ENCODE results near the gene PRKD1.

PRKD1 gene

DNA sequence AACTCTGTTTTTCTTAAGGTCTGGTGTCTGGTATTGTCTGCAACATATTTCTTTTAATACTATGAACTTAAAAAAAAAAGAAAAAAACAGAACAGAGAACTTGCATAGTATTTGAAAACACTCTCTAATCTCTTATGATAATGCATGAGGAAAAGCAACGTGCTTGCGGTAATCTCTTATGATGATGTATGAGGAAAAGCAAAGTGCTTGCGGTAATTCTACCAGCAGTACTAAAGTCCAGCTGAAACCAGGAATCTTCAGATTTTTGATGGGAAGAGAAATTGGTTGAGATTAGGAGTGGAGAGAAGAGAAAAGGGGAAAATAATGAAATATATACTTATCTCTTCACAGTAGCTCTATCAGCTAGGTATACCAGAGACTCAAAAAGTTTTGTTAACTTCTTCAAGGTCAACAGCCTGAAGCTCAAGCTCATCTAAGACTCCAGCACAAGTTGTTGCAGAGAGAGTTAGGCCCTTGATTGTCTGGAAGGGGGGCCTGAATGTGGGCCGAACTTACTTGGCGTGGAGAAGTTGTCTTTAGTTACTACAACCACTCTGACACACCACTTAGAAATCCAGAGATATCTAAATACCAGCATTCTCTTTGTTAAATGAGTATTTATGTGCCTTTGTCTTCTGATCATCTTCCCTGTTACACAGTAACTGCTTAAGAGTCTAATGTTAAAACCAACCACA is 240.4 kb downstream of the PRKD1 start:
- no peaks in the 10 kb centered on the region for H4K20me1 ChIP-seq (ENCODE audit: control insufficient read depth, insufficient read depth, low read depth, low read length)
- no peaks in the 10 kb centered on the region for H3K9me2 ChIP-seq (replicated peaks; ENCODE audit: control insufficient read depth, low read length)
- no peaks in the 10 kb centered on the region for H3K9me3 ChIP-seq (ENCODE audit: control insufficient read depth, insufficient read depth, low read length)

DNA sequence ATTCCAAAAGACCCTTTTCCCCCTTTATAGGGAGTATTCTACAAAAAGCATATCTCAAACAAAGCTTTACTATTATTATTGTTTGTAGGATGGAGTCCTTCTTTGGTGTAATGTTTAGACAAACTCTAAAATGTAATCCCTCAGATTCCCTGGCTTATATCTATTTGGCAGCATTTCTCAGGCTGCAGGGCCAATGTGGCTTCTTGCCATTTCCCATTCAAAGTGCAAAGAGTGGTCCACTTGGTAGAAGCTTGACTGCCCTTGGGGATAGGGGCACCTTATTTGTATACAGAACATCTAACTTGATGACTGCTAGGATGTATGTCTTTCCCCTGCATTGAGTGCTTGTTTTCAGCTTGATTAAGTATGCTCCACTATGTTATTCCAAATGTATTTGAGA is 242.7 kb downstream of the PRKD1 start:
- H3K79me2 ChIP-seq (ENCODE audit: control insufficient read depth, low read length) = no peaks in the 10 kb centered on the region
- no peak overlapping the region for H3K27ac ChIP-seq (ENCODE audit: low read depth, low read length)
- no peaks in the 10 kb centered on the region for H3K9me3 ChIP-seq (ENCODE audit: control insufficient read depth, insufficient read depth, low read length)
- H3K27me3 ChIP-seq (ENCODE audit: control insufficient read depth, low read length) = no peaks in the 10 kb centered on the region
- no peaks in the 10 kb centered on the region for H4K20me1 ChIP-seq (ENCODE audit: control insufficient read depth, insufficient read depth, low read depth, low read length)
- H3K4me3 ChIP-seq (ENCODE audit: low read length) = no peak overlapping the region
- H3F3A ChIP-seq (ENCODE audit: control insufficient read depth, insufficient read depth) = no peaks in the 10 kb centered on the region
- no peaks in the 10 kb centered on the region for H3K36me3 ChIP-seq (ENCODE audit: control insufficient read depth, low read length)
- TF ChIP-seq EZH2phosphoT487 (IDR thresholded peaks at IDR 0.05; ENCODE audit: borderline replicate concordance, low read length) = no peak
- TF ChIP-seq, protein P1, sequence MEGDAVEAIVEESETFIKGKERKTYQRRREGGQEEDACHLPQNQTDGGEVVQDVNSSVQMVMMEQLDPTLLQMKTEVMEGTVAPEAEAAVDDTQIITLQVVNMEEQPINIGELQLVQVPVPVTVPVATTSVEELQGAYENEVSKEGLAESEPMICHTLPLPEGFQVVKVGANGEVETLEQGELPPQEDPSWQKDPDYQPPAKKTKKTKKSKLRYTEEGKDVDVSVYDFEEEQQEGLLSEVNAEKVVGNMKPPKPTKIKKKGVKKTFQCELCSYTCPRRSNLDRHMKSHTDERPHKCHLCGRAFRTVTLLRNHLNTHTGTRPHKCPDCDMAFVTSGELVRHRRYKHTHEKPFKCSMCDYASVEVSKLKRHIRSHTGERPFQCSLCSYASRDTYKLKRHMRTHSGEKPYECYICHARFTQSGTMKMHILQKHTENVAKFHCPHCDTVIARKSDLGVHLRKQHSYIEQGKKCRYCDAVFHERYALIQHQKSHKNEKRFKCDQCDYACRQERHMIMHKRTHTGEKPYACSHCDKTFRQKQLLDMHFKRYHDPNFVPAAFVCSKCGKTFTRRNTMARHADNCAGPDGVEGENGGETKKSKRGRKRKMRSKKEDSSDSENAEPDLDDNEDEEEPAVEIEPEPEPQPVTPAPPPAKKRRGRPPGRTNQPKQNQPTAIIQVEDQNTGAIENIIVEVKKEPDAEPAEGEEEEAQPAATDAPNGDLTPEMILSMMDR (IDR thresholded peaks at IDR 0.05; ENCODE audit: low read depth, low read length, poor library complexity, severe bottlenecking) = no peak
- H3K4me1 ChIP-seq (ENCODE audit: control insufficient read depth, low read length) = no peaks in the 10 kb centered on the region
- no peak overlapping the region for H3K4me2 ChIP-seq (ENCODE audit: low read length)
- H3K9me2 ChIP-seq (replicated peaks; ENCODE audit: control insufficient read depth, low read length) = no peaks in the 10 kb centered on the region

More for the DNA sequence above, 240.4 kb downstream of the PRKD1 start:
- Histone ChIP-seq H3K4me3 (ENCODE audit: low read length) (no peak overlapping the region), H3K27me3 (ENCODE audit: control insufficient read depth, low read length) (no peaks in the 10 kb centered on the region), H3K4me1 (ENCODE audit: control insufficient read depth, low read length) (no peaks in the 10 kb centered on the region), H3K4me2 (ENCODE audit: low read length) (no peak overlapping the region), H3F3A (ENCODE audit: control insufficient read depth, insufficient read depth) (no peaks in the 10 kb centered on the region), H3K27ac (ENCODE audit: low read depth, low read length) (no peak overlapping the region), H3K36me3 (ENCODE audit: control insufficient read depth, low read length) (no peaks in the 10 kb centered on the region), H3K79me2 (ENCODE audit: control insufficient read depth, low read length) (no peaks in the 10 kb centered on the region)
- TF ChIP-seq EZH2phosphoT487 (IDR thresholded peaks at IDR 0.05; ENCODE audit: borderline replicate concordance, low read length) = no peak
- TF ChIP-seq, protein P1 (IDR thresholded peaks at IDR 0.05; ENCODE audit: low read depth, low read length, poor library complexity, severe bottlenecking) = no peak

DNA sequence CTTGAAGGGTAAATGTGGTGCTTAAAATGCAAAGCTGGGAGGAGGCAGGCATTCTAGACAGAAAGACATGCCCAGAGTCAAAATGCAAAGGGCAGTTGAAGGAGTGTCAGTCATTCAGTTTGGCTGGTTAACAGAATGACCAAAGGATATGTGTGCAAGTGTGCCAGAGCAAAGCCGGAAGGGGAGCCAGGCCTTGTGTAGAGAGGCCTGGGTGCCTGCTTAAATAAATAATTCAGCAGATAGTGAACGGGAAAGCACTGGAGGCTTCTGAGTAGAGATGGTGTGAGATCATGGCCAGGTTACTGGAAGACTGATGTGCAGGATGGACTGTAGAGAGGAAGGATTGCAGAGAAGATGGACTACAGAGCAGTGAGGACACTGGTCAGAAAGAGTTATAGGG is 244.9 kb downstream of the PRKD1 start:
- Histone ChIP-seq H3K79me2 (ENCODE audit: control insufficient read depth, low read length) (no peaks in the 10 kb centered on the region), H4K20me1 (ENCODE audit: control insufficient read depth, insufficient read depth, low read depth, low read length) (no peaks in the 10 kb centered on the region), H3K9me2 (replicated peaks; ENCODE audit: control insufficient read depth, low read length) (no peaks in the 10 kb centered on the region), H3K4me2 (ENCODE audit: low read length) (no peak overlapping the region), H3K27ac (ENCODE audit: low read depth, low read length) (no peak overlapping the region), H3F3A (ENCODE audit: control insufficient read depth, insufficient read depth) (no peaks in the 10 kb centered on the region), H3K4me1 (ENCODE audit: control insufficient read depth, low read length) (no peaks in the 10 kb centered on the region), H3K4me3 (ENCODE audit: low read length) (no peak overlapping the region), H3K36me3 (ENCODE audit: control insufficient read depth, low read length) (no peaks in the 10 kb centered on the region), H3K9me3 (ENCODE audit: control insufficient read depth, insufficient read depth, low read length) (no peaks in the 10 kb centered on the region), H3K27me3 (ENCODE audit: control insufficient read depth, low read length) (no peaks in the 10 kb centered on the region)
- TF ChIP-seq, protein P1 (IDR thresholded peaks at IDR 0.05; ENCODE audit: low read depth, low read length, poor library complexity, severe bottlenecking) = no peak
- no peak for TF ChIP-seq EZH2phosphoT487 (IDR thresholded peaks at IDR 0.05; ENCODE audit: borderline replicate concordance, low read length)
